Stimulated activated CD4-positive, alpha-beta T cell treated with anti-CD3 and anti-CD28 coated beads, TNF-alpha, amount 100 ng/mL, for 24 hours (primary cell): ENCODE results near the gene ZC3H4.

Source experiments
- DNase-seq, 3 experiments: peaks; one replicate each; pipeline ENCODE4 v3.0.0-alpha.2; 2020; ENCODE audit warnings: low read depth in 3 of 3

Gene ZC3H4

GRCh38 chr19:47049307-47049700 lies 64.3 kb downstream of the ZC3H4 start:
- DNase-seq: no peak

- peak; percentile 28 to 76 (median 49) for DNase-seq
These were observed 65.7 kb downstream of the ZC3H4 start for GRCh38 chr19:47047763-47048405.

GRCh38 chr19:47047272-47047762 lies 66.3 kb downstream of the ZC3H4 start:
- DNase-seq: no peak

- DNase-seq: no peak
These were observed 67.6 kb downstream of the ZC3H4 start for GRCh38 chr19:47045867-47046470.

GRCh38 chr19:47044946-47045866 lies 68.4 kb downstream of the ZC3H4 start:
- no peak for DNase-seq

GRCh38 chr19:47040869-47041268 lies 72.7 kb downstream of the ZC3H4 start:
- DNase-seq: no peak

- no peak for DNase-seq
These were observed 74.2 kb downstream of the ZC3H4 start for GRCh38 chr19:47039239-47039874.

GRCh38 chr19:47037766-47038165 lies 75.8 kb downstream of the ZC3H4 start:
- no peak for DNase-seq

- no peak for DNase-seq
These were observed 77.4 kb downstream of the ZC3H4 start for GRCh38 chr19:47036097-47036651.

- DNase-seq: peak; percentile 90 to 96 (median 91)
These were observed 78.2 kb downstream of the ZC3H4 start for GRCh38 chr19:47035127-47036096.

GRCh38 chr19:47032171-47032811 lies 81.3 kb downstream of the ZC3H4 start:
- peak; percentile 37 to 59 (median 44) for DNase-seq

GRCh38 chr19:47028195-47028601 lies 85.4 kb downstream of the ZC3H4 start:
- DNase-seq: no peak

- no peak for DNase-seq
These were observed 85.9 kb downstream of the ZC3H4 start for GRCh38 chr19:47027586-47028088.

GRCh38 chr19:47026889-47027288 lies 86.7 kb downstream of the ZC3H4 start:
- no peak for DNase-seq

GRCh38 chr19:47026156-47026555 lies 87.4 kb downstream of the ZC3H4 start:
- DNase-seq: no peak

- no peak for DNase-seq
These were observed 89.1 kb downstream of the ZC3H4 start for GRCh38 chr19:47024502-47024901.

GRCh38 chr19:47023448-47023794 lies 90.2 kb downstream of the ZC3H4 start:
- DNase-seq: no peak

- no peak for DNase-seq
These were observed 90.8 kb downstream of the ZC3H4 start for GRCh38 chr19:47022541-47023447.

- DNase-seq: no peak
These were observed 91.4 kb downstream of the ZC3H4 start for GRCh38 chr19:47022140-47022536.
